GM19025 (cell line): ENCODE measurements around the gene ZNF827.

Experiments
- ATAC-seq: cut with Tn5 transposase; IDR thresholded peaks from one replicate; pipeline ENCODE4 v1.9.1; 2021; ENCODE audit warnings: mild to moderate bottlenecking, low read depth, moderate library complexity; ENCODE audit not compliant: unreplicated experiment

The ZNF827 gene

DNA sequence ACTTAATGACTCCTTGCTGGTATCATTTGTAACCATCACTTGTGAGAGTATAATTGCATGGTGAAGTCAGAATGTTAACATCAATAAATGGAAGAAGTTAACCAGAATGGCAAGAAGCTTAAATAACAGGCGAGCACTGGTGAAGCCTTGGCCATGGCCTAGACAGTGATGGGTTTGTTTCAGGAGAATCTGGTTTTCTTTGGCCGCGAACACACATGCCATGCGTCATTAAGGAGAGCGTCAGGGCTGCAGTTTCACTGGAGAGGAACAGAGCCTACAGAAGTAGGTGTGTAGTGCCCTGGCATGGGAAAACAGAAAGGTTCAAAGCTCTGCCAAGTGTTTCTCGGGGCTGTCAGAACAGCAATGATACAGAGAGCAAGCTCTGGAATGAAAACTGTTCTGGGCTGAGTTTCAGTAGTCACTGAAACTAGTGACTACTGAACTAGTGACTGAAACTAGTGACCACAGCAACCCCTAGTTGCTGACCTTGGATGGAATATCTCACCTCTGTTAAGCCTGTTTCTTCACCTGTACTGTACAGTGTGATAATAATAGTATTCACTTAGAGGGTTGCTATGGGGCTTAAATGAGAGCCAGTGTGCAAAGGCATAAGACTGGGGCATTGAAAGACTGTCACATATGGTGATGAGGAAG is 164.9 kb downstream of the ZNF827 start:
- peak; percentile 89 for ATAC-seq

DNA sequence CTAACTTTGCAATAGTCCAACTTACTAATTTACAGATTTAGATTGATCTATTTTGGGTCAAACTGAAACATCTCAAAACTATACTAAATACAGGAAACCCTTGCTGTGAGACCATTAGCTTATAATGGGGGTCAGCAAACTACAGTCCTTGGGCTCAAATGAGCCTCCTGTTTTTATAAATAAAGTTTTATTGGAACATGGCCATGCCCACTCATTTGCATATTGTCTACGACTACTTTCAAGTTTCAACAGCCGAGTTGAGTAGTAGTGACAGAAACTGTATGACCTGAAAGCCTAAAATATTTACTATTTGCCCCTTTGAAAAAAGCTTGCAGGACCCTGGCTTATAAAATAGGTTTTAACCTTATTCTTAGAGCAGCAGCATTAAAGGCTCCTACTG is 166.3 kb downstream of the ZNF827 start:
- no peak for ATAC-seq

DNA sequence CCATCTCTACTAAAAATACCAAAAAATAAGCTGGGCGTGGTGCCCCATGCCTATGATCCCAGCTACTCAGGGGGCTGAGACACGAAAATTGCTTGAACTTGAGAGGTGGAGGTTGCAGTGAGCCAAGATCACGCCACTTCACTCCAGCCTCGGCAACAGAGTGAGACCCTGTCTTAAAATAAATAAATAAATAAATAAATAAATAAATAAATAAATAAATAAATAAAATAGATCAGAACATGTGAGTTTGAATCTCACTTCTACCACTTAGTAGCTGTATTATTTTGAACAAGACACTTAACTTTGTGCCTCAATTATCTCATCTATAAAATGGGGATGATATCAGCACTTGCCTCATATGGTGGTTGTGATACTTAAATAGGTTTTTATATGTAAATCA is 168.5 kb downstream of the ZNF827 start:
- no peak for ATAC-seq

DNA sequence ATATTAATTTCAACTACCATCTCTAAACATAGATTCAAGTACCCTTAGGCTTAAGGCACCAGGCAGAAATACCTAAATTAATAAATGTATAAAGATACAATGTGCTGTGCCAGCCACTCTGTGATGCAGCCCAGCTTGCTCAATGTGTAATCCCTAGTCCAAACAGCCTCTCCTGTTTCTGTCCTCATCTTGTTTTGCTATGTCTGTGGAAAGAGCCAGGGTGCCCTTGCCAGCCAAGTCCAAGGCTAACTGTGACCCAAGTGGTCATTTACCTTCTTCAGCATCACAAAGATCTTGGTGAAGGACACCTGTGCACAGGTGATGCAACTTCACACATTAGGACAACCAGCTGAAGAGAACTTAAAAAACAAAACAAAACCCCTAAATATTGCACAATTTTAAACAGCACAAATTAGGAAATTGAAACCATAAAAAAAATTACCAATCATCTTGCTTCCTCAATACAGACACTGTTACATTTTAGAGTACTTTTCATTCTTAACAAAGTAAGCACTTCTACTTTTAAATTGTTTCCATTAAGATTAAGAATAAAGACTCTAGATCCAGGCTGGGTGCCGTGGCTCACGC is 169.1 kb downstream of the ZNF827 start:
- no peak for ATAC-seq

DNA sequence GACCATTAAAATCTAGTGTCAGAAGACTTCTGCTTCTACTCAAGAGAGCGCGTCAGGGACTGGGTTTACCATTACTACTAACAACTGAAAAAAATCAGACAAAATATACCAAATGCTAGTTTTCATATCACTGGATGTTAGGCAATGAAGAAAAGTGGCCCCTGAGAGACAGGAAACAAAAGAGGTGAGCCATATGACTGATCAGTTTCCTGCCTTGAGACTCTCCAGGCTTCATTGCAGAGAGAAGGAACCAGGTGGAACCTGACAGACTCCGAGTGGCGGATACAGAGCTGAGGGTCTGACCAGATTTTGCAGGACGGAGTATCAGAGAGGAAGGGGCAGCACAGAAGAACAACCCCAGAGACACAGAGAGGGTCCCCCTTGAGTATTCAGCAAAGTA is 172.3 kb downstream of the ZNF827 start:
- no peak for ATAC-seq

DNA sequence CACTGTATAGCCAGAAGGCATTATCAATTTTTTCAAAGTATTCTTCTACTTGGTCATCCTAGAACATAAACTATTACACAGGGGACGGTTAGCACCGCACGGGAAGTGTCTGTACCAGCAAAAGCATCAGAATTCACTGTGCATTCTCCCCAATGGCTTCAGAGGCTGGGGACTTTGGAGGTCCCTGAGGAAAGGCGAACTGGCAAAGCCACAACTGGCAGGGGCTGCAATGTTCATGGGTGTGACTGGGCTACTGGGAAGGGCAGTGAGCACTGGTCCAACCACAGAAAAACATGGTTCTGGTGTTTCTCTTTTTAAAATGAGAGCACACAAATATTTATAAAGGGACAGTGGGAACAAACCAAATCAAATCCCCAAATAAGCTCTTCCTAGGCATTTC is 175.2 kb downstream of the ZNF827 start:
- no peak for ATAC-seq

DNA sequence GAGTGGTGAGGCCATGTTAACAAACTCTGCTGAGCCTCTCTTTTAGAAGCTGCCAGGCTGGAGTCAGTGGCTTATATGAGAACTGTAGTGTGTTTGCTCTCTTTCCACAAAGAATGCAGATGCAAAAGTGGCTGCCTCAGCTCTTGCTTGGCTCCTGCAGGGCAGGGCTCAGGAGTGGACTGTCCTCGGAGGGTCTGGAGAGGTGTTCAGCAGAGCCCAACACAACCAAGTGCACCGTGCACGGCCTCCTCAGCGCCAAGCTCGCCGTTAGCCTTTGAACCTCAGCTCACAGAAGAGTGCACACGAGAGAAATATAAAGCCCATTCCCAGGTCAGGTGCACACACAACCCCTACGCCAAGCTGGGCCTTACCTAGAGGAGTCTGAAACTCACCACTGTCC is 175.9 kb downstream of the ZNF827 start:
- no peak for ATAC-seq

DNA sequence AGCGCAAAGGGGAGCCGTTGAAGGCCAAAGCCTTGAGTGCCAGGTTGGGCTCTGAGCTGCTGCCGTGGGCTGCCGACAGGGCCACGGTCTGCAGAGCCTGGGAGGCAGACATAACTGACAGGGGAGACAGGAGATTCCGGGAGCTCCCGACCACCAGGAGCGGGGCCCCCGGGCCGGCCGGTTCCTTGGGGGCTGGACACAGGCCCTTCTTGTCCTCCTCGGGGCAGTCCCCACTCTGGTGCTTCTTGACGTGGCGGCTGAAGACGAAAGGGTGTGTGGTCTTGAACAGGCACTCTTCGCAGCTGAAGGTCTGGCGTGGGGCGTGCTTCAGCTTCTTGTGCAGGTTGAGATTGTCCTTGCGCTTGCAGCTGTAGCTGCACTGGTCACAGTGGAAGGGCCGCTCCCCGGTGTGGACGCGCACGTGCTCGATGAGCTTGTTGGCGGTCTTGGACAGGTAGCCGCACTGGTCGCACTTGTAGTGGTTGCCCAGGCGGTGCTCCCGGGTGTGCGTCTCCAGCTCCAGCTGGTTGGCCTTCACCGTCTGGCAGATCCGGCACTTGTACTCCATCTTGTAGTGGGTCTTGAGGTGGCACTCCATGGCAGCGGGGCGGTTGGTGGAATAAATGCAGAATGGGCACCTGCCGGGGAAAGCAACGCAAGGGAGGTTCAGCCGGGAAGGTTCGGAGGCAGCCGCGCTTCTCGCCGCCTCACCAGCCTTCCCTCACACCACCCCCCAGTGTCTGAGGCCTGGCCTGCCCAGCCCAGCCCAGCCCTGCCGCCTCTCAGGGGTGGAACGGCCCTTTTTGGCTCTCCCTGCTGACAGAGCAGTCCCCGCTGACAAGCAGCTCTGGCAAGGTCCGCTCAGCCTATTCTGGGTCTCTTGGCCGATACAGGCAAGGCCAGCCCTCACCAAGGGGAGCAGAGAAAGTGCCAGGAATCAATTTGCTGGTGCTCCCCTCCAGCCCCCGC is 177.4 kb downstream of the ZNF827 start:
- no peak for ATAC-seq

DNA sequence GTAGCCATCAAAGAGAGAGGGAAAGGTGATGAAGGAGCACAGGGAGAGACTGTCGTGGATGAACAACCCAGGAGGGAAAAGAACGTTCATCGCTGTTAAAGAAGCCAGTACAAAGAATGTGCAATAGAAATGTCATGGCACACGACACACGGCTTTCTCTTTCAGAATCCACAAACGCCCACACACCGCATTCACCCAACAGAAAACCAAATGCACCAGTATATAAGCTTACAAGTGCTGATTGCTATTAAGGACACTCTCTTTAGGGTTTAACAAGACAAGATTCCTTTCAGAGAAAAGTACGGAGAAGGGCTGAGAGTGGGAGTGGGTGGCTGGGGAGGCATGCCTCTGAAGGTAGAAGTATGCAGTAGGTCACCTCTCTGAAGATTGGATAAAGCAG is 178.4 kb downstream of the ZNF827 start:
- no peak for ATAC-seq

DNA sequence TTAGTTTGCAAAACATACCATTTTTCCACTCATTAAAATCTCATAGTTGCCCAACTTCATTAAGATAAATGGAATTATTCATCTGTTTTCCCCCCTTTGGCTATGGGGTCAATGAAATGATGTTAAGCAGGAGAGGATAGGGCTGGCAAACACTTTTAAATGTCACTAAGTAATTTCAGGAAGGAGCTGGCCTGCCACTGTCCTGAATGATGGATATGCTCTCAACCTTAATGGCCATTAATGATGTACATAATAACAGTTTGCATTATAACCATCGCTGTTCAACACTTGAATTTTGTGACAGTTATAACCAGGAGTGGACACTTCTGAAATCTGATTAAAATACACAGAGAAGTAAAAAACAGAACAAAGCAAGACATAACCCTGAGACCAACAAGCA is 181.4 kb downstream of the ZNF827 start:
- no peak for ATAC-seq

DNA sequence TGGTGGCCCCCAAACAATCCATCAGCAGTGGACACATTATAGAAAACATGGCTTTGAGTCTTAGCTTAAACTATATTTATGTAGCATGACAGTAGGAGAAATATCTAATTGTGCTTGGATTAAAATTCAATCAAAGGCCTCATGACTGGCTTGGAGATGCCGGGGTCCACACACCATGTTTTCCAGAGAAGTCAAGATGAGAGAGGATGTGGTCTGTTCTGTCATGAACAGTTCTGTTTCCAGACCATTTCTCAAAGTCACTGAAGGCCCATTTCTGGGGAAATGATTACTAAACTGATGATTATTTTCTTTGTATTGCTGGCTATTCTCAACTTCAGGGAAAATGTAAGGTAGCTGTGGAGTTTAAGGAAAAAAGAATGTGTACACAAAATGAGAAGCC is 182.4 kb downstream of the ZNF827 start:
- ATAC-seq: no peak

DNA sequence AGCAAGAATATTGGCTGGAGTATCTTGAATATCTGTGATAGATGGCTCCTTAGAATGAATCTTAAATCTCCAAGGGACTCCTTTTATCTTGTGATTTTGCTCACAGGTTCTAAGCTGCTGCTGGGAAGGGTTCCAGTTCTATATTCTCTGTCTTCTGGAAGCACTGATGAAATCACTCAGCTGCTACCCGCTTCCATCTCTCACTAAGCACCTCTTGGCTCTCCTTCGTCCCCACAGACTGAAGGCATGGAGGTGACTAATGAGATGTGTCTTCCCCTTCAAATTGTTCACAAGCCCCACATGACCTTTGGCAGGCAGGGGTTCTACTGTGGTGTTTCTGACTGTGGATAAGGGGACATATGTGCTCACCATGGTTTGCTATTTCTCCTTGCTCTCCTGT is 182.8 kb downstream of the ZNF827 start:
- ATAC-seq: no peak

DNA sequence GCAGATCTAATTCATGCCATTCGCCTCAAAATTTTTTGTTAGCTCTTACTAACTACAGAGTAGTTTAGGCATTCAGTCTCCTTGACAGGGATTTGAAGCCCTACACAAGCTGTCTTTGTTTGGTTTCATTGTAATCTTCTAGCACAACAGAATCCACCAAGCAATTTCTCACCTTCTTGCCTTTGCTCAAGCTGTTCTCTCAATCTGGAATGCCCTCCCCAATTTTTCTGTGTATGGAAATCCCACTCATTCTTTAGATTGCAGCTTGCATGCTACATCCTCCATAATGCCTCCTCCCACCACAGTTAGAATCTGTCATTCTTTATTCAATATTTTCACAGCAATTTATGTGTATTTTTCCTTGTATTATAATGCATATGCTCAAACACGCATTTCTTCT is 195.0 kb downstream of the ZNF827 start:
- no peak for ATAC-seq

DNA sequence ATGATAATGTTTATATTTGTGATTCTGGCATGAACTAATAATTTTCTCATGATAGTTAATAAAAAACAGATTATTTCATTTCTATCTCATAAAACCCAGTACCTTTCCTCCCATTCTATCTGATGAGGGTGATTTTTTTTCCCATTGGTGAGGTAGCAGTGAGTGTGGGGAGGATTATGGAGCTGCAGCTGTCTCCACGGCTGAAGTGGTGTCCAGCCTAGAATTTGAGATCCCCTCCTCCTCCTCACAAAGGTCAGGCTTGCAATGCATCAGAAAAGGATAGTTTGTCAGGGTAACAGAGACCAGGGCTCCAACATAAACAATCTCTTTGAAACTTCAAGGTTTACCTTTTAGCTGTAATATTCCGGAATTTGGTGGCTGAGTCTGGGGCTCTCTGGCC is 197.8 kb downstream of the ZNF827 start:
- ATAC-seq: no peak

DNA sequence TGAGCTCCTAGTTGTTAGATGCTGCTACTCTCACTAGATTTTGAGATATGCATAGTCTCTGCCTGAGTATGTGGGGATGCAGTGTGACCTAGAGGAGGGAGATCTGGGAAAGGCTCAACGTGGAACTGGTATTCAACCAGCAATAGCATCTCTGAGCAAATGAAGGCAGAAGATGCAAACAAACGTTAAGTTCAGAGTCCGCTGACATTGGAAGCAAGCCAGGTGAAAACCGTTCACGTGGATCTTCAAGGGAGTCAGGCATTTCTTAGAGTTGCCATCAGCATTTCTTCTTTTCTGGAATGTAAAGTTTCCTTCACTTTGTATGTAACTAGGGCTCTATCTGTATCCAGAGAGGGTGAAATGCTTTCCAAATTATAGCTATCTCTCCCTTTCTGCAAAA is 198.8 kb downstream of the ZNF827 start:
- no peak for ATAC-seq

DNA sequence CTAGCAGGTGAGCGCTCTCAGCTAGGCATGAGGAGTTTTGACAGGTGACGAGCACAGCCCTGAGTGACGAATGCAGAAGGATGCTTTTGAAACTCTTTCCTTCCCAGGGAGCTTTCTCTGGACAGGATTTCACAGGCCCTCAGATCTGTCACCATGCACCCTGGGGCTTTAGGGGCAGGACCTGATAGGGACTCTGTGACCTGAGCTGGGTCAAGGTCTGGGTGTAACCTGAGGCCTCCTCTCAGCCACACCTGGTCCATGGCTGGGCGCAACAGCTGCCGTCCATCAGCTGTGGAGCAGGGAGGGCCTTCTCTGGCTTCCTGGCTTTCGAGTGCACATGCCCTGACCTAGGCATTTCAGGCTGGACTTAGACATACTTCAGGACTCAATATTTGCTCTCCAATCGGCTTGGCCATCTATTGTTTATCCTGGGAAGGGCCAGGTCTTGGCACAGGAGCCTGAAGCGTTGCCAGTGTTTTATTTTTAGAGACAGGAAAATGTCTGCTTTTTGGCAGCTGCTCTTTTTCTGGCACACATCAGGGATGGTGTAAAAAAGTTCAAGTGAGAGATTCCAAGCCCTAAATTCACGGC is 202.3 kb downstream of the ZNF827 start:
- no peak for ATAC-seq

DNA sequence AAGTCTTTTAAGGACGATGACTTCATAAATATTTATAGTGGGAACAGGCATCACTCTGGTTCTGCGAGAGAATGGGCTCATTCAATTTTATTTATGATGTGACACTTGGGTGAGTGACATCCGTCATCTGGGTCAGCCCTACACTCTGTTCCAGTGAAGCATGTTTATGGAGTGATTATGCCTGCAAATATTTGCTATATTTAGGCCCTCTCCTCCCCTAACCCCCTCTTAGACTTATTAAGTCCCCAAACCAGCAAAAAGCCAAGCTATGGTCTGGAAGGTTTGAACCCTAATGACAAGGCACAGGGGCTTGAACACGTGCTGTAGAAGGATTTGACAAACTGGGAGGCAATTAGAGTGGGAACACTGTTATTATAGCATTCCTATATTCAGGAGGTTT is 202.8 kb downstream of the ZNF827 start:
- ATAC-seq: no peak

DNA sequence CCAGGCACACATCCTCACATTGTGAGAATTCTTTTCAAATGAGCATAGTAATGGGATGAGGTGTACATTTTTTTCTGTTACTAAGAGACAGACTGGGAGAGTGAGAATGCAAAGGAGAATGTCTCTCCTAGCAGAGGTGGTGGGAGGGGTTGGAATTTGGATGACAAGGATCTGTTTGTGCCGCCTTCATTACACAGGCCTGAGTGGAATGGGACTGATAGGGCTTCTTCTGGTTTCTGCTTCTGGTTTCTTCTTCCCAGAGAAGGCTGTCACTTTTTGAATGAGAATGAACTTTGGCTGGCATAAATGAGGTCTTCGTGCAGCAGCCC is 203.3 kb downstream of the ZNF827 start:
- no peak for ATAC-seq

DNA sequence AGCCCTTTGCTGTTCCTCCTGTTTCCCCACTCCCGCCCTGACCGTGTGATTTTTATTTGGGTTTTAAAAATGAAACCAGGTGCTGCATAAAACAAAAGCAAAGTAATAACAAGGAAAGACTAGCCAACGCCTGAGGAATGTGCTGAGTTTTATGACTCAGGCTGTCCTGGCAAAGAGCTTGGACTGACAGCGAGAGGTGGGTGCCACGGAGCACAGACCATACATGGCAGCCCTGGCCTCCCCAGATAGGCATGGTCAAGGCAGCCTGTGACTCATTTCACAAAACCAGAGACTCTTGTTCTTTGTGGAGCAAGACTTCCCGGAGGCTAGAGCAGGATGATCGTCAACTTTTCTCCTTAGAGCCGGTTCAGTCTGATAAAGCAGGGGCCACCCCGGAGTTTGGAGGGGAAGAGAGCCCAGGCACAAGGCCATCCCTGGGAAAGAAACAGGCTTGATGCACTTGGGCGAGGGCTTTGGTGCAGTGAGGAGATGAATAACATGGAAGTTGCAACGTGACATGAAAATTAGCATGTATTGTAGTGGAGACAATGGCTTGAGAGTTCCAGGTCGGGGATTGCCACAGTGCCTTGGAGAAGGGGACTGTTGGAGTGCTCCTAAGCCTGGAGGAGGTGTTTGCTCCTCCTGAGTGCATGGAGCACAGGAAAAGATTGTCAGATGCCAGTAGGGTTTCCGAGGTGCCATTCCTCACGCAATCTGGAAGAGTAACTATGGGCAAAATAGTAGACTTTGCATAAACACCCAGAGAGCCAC is 203.9 kb downstream of the ZNF827 start:
- peak; percentile 47 for ATAC-seq

DNA sequence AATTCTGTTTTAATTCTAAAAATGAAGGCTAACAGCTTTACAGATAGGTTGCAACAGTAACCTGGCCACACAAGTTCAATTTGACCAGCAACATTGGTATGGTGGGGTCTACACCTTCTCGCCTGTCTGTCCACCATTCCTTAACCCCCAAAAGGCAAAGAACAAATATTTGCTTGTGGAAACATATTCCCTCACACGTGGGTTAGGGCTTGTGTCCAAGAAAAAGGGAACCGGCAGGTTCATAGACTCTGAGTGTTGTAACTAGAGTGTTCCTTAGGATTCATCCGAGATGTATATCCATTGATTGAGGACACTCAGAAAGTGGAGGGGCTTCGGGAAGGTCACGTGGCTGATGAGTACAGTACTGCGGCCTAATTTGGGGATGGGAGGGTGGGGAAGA is 204.6 kb downstream of the ZNF827 start:
- no peak for ATAC-seq
